ENCODE results near the gene DEPP1. TPM values are rescaled to one million over a fixed set of nuclear protein-coding genes. Genes with fewer than 3 reads are reported as not detected.
A peak's percentile ranks its signal among the peaks of the same experiment; 100 is the strongest.

The DEPP1 gene
- total and polyA plus RNA-seq, 2 of the 13 experiments (the other 11 are each of a cell fraction or from before 2014, with no cell fraction given) = 14.8 to 270 TPM

DNA sequence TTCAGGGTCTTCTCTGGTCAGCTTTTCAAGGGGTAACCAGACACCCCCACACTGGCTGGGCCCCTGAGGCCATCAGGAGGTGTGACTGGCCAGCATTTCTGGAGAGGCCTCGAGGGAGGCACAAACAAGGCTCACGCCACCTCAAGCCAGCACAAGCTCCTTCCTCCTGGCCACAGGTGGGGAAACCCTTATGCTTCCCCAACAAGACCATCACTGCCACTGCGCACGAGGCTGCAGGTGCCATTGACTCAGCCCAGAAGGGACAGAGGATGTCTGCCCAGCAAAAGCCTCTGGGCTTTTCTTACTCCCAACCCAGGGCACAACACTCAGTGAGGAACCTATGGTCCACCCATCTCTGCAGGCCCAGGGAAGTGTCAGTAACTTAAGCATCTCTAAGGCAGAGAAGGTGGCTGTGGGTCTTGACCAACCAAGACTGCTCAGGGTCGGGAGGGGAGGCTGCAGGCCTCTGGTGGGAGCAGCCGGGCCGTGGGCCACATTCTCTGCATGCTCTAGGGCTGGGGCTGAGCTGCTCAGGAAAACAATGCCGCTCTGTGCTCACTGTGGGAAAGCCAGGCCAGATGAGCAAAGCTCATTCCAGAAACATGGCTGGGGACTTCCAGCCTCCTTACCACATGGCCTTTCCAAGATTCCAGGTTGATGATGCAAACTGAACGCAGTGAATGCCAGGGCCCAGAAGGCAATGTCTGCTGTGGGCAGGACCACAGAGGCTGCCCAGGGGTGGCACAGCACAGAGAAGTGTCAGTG is 43.2 kb downstream of the DEPP1 start (continued):
- TF ChIP-seq RORA (CRISPR knock-in tag; IDR thresholded peaks at IDR 0.05) = no peak
- no peak for TF ChIP-seq U2AF1 (optimal IDR thresholded peaks at IDR 0.05; ENCODE audit: low read depth, low read length)
- TF ChIP-seq SALL2 (CRISPR knock-in tag; IDR thresholded peaks at IDR 0.05) = peak; percentile 58; the same call in 1 of the 2 replicates
- peak; percentile 89 for TF ChIP-seq HOXA3 (CRISPR knock-in tag; IDR thresholded peaks at IDR 0.05)
- peak; percentile 96 for TF ChIP-seq ZNF557 (CRISPR knock-in tag; IDR thresholded peaks at IDR 0.05)
- TF ChIP-seq, protein P1, sequence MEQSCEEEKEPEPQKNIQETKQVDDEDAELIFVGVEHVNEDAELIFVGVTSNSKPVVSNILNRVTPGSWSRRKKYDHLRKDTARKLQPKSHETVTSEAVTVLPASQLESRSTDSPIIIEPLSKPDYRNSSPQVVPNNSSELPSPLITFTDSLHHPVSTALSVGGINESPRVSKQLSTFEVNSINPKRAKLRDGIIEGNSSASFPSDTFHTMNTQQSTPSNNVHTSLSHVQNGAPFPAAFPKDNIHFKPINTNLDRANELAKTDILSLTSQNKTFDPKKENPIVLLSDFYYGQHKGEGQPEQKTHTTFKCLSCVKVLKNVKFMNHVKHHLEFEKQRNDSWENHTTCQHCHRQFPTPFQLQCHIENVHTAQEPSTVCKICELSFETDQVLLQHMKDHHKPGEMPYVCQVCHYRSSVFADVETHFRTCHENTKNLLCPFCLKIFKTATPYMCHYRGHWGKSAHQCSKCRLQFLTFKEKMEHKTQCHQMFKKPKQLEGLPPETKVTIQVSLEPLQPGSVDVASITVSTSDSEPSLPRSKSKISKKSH (CRISPR knock-in tag; IDR thresholded peaks at IDR 0.05; ENCODE audit: borderline replicate concordance) = peak; percentile 81; the same call in 1 of the 2 replicates
- no peak for TF ChIP-seq TCF12 (IDR thresholded peaks at IDR 0.05)
- no peak for TF ChIP-seq TCF12 (CRISPR knock-in tag; IDR thresholded peaks at IDR 0.05)
- TF ChIP-seq, protein P2, sequence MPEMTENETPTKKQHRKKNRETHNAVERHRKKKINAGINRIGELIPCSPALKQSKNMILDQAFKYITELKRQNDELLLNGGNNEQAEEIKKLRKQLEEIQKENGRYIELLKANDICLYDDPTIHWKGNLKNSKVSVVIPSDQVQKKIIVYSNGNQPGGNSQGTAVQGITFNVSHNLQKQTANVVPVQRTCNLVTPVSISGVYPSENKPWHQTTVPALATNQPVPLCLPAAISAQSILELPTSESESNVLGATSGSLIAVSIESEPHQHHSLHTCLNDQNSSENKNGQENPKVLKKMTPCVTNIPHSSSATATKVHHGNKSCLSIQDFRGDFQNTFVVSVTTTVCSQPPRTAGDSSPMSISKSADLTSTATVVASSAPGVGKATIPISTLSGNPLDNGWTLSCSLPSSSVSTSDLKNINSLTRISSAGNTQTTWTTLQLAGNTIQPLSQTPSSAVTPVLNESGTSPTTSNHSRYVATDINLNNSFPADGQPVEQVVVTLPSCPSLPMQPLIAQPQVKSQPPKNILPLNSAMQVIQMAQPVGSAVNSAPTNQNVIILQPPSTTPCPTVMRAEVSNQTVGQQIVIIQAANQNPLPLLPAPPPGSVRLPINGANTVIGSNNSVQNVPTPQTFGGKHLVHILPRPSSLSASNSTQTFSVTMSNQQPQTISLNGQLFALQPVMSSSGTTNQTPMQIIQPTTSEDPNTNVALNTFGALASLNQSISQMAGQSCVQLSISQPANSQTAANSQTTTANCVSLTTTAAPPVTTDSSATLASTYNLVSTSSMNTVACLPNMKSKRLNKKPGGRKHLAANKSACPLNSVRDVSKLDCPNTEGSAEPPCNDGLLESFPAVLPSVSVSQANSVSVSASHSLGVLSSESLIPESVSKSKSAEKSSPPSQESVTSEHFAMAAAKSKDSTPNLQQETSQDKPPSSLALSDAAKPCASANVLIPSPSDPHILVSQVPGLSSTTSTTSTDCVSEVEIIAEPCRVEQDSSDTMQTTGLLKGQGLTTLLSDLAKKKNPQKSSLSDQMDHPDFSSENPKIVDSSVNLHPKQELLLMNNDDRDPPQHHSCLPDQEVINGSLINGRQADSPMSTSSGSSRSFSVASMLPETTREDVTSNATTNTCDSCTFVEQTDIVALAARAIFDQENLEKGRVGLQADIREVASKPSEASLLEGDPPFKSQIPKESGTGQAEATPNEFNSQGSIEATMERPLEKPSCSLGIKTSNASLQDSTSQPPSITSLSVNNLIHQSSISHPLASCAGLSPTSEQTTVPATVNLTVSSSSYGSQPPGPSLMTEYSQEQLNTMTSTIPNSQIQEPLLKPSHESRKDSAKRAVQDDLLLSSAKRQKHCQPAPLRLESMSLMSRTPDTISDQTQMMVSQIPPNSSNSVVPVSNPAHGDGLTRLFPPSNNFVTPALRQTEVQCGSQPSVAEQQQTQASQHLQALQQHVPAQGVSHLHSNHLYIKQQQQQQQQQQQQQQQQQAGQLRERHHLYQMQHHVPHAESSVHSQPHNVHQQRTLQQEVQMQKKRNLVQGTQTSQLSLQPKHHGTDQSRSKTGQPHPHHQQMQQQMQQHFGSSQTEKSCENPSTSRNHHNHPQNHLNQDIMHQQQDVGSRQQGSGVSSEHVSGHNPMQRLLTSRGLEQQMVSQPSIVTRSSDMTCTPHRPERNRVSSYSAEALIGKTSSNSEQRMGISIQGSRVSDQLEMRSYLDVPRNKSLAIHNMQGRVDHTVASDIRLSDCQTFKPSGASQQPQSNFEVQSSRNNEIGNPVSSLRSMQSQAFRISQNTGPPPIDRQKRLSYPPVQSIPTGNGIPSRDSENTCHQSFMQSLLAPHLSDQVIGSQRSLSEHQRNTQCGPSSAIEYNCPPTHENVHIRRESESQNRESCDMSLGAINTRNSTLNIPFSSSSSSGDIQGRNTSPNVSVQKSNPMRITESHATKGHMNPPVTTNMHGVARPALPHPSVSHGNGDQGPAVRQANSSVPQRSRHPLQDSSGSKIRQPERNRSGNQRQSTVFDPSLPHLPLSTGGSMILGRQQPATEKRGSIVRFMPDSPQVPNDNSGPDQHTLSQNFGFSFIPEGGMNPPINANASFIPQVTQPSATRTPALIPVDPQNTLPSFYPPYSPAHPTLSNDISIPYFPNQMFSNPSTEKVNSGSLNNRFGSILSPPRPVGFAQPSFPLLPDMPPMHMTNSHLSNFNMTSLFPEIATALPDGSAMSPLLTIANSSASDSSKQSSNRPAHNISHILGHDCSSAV (CRISPR knock-in tag; IDR thresholded peaks at IDR 0.05; ENCODE audit: borderline replicate concordance) = no peak
- TF ChIP-seq RFX5 (IDR thresholded peaks at IDR 0.05; ENCODE audit: low read depth, low read length) = no peak
- TF ChIP-seq ZFP62 (CRISPR knock-in tag; IDR thresholded peaks at IDR 0.05) = no peak
- TF ChIP-seq, protein P3, sequence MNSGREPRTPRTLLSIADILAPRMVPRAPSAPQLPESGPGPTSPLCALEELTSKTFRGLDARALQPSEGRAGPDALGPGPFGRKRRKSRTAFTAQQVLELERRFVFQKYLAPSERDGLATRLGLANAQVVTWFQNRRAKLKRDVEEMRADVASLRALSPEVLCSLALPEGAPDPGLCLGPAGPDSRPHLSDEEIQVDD (CRISPR knock-in tag; IDR thresholded peaks at IDR 0.05; ENCODE audit: borderline replicate concordance) = no peak
- peak; percentile 92 for TF ChIP-seq ATF7-NPFF (CRISPR knock-in tag; IDR thresholded peaks at IDR 0.05; ENCODE audit: low read depth)
- TF ChIP-seq U2AF2 (IDR thresholded peaks at IDR 0.05; ENCODE audit: low read depth, low read length) = no peak
- TF ChIP-seq ZNF10 (CRISPR knock-in tag; IDR thresholded peaks at IDR 0.05; ENCODE audit: borderline replicate concordance, low read depth) = no peak
- TF ChIP-seq ZNF24 (IDR thresholded peaks at IDR 0.05) = no peak
- TF ChIP-seq, protein P4, sequence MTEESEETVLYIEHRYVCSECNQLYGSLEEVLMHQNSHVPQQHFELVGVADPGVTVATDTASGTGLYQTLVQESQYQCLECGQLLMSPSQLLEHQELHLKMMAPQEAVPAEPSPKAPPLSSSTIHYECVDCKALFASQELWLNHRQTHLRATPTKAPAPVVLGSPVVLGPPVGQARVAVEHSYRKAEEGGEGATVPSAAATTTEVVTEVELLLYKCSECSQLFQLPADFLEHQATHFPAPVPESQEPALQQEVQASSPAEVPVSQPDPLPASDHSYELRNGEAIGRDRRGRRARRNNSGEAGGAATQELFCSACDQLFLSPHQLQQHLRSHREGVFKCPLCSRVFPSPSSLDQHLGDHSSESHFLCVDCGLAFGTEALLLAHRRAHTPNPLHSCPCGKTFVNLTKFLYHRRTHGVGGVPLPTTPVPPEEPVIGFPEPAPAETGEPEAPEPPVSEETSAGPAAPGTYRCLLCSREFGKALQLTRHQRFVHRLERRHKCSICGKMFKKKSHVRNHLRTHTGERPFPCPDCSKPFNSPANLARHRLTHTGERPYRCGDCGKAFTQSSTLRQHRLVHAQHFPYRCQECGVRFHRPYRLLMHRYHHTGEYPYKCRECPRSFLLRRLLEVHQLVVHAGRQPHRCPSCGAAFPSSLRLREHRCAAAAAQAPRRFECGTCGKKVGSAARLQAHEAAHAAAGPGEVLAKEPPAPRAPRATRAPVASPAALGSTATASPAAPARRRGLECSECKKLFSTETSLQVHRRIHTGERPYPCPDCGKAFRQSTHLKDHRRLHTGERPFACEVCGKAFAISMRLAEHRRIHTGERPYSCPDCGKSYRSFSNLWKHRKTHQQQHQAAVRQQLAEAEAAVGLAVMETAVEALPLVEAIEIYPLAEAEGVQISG (CRISPR knock-in tag; IDR thresholded peaks at IDR 0.05) = peak; percentile 80
